SU-DHL-6 (cell line): ENCODE data around the gene NUBPL.

ENCODE experiments used
- H2AFZ ChIP-seq: fragments of 200-600 bp; sonication (generic); 2 replicates; pipeline ENCODE4 v1.6.1; 2014; ENCODE audit warnings: low read depth, mild to moderate bottlenecking, moderate library complexity, mixed read lengths, antibody characterized with exemption, low read length; ENCODE audit not compliant: severe bottlenecking
- H3F3A ChIP-seq: fragments of 200-600 bp; shearing (Covaris generic); 2 replicates; pipeline ENCODE4 v1.6.0; 2016; ENCODE audit warnings: antibody characterized with exemption, mild to moderate bottlenecking; ENCODE audit not compliant: insufficient read depth
- H3K27ac ChIP-seq: fragments of 200-600 bp; sonication (generic); 2 replicates; pipeline ENCODE4 v1.5.1; 2016; ENCODE audit warnings: low read depth, mild to moderate bottlenecking, low read length, moderate library complexity, mixed read lengths
- H3K27me3 ChIP-seq: fragments of 200-600 bp; sonication (generic), shearing (Covaris generic); 2 replicates; pipeline ENCODE4 v1.6.0; 2014; ENCODE audit warnings: mild to moderate bottlenecking, low read length
- H3K36me3 ChIP-seq: fragments of 200-600 bp; sonication (generic); 2 replicates; pipeline ENCODE4 v1.6.1; 2014; ENCODE audit warnings: mild to moderate bottlenecking, low read length, mixed read lengths
- H3K4me2 ChIP-seq: fragments of 300-600, 200-600 bp; shearing (Covaris generic), sonication (generic); 2 replicates; pipeline ENCODE4 v1.6.0; 2014; ENCODE audit warnings: low read length, low read depth, mild to moderate bottlenecking; ENCODE audit not compliant: poor library complexity, severe bottlenecking
- H3K4me3 ChIP-seq: fragments of 200-600 bp; sonication (generic); 2 replicates; pipeline ENCODE4 v1.5.1; 2014; ENCODE audit warnings: antibody characterized with exemption, low read length, mild to moderate bottlenecking, mixed read lengths; ENCODE audit not compliant: insufficient read depth, poor library complexity, severe bottlenecking
- H3K79me2 ChIP-seq: fragments of 200-600 bp; sonication (generic); 2 replicates; pipeline ENCODE4 v1.6.1; 2014; ENCODE audit warnings: mild to moderate bottlenecking, low read length, moderate library complexity; ENCODE audit not compliant: insufficient read depth
- H3K9ac ChIP-seq: fragments of 200-600 bp; sonication (generic); 2 replicates; pipeline ENCODE4 v1.7.0; 2014; ENCODE audit warnings: mild to moderate bottlenecking, low read length
- H3K9me2 ChIP-seq: fragments of 200-600 bp; sonication (generic); replicated peaks from 2 replicates; pipeline ENCODE4 v1.6.1; 2014; ENCODE audit warnings: low read length; ENCODE audit not compliant: insufficient read depth
- H3K9me3 ChIP-seq: fragments of 200-600 bp; sonication (generic); 2 replicates; pipeline ENCODE4 v1.6.1; 2014; ENCODE audit warnings: low read length, mixed read lengths; ENCODE audit not compliant: insufficient read depth
- H4K20me1 ChIP-seq: fragments of 200-600 bp; sonication (generic); 2 replicates; pipeline ENCODE4 v1.6.1; 2014; ENCODE audit warnings: low read depth, mild to moderate bottlenecking, antibody characterized with exemption, low read length, moderate library complexity, mixed read lengths
- EZH2phosphoT487 ChIP-seq: fragments of 200-600 bp; sonication (generic), shearing (Covaris generic); conservative IDR thresholded peaks from 2 replicates; pipeline ENCODE4 v1.6.1; 2018; ENCODE audit warnings: mild to moderate bottlenecking, antibody characterized with exemption, low read length, moderate library complexity, mixed read lengths
- TF ChIP-seq, protein P1 (sequence below): fragments of 200-600 bp; sonication (generic); IDR thresholded peaks from one replicate; pipeline ENCODE4 v1.5.1; 2017; ENCODE audit warnings: antibody characterized with exemption, mild to moderate bottlenecking, low read length, moderate library complexity; ENCODE audit not compliant: insufficient read depth, poor library complexity, severe bottlenecking

The NUBPL gene

DNA sequence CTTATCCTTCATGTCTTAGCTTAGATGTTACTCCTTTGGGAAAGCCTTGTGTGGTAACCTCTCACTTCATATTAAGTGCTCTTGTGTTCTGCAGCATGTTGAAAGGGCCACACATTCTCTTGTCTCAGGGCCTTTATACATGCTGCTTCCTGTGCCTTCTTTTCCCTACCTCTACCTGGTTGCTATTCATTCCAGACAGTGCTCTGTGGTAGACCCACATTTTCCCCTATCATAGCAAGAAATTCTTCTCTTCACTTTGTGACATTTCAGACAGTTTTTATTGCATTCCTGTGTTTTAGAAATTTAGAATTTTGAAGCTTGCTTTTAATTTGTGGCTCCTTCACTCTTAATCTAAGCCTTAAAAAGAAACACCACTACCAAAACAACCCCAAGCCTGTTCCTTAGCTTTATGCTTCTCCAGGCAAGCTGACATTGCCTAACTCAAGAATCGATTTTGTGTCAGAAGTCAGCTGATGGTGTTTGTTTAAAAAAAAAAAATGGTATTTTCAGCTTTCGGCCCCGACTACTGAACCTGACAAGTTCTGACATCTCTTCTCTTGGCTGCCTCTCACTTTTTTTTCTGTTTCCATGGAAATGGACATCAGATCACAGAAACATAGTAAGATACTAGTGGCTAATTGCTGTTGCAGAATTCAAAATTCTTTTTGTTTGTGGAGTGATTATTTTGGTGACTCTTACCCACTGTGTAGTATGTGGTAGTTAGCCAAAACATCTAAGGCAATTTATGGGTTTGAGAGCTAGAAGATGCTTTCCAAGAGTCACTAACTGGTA is 156.3 kb downstream of the NUBPL start:
- Histone ChIP-seq H3K4me2 (no peak overlapping the region), H4K20me1 (no peaks in the 10 kb centered on the region), H3K27ac (no peak overlapping the region), H3K4me3 (no peak overlapping the region), H2AFZ (no peak overlapping the region), H3K36me3 (no peaks in the 10 kb centered on the region), H3K27me3 (no peaks in the 10 kb centered on the region), H3F3A (no peaks in the 10 kb centered on the region), H3K9me2 (no peaks in the 10 kb centered on the region), H3K79me2 (no peaks in the 10 kb centered on the region), H3K9ac (no peak overlapping the region), H3K9me3 (no peaks in the 10 kb centered on the region)
- TF ChIP-seq, protein P1, sequence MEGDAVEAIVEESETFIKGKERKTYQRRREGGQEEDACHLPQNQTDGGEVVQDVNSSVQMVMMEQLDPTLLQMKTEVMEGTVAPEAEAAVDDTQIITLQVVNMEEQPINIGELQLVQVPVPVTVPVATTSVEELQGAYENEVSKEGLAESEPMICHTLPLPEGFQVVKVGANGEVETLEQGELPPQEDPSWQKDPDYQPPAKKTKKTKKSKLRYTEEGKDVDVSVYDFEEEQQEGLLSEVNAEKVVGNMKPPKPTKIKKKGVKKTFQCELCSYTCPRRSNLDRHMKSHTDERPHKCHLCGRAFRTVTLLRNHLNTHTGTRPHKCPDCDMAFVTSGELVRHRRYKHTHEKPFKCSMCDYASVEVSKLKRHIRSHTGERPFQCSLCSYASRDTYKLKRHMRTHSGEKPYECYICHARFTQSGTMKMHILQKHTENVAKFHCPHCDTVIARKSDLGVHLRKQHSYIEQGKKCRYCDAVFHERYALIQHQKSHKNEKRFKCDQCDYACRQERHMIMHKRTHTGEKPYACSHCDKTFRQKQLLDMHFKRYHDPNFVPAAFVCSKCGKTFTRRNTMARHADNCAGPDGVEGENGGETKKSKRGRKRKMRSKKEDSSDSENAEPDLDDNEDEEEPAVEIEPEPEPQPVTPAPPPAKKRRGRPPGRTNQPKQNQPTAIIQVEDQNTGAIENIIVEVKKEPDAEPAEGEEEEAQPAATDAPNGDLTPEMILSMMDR, result no peak
- TF ChIP-seq EZH2phosphoT487, result no peak

DNA sequence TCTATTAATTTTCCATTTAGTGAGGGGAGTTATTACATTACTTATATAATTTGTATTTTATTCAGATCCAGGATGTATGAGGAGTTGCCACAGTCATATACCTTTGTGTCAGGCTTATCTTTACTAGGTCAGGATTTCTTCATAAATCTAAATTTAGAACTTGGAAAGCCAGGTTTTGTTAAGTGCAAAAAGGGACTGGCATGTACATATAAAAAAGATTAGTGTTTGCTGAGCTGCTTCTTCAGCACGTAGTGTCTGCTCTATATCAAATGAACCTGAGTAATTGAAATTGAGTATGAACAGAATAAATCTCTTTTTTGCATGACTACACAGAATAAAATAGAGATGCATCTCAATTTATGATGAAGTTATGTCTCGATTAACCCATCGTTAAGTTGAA is 157.4 kb downstream of the NUBPL start:
- TF ChIP-seq, protein P1, result no peak
- TF ChIP-seq EZH2phosphoT487, result no peak
- no peak overlapping the region for H3K4me2 ChIP-seq
- no peaks in the 10 kb centered on the region for H3K79me2 ChIP-seq
- no peak overlapping the region for H3K27ac ChIP-seq
- no peaks in the 10 kb centered on the region for H3K9me2 ChIP-seq
- H3K9ac ChIP-seq, result no peak overlapping the region
- no peaks in the 10 kb centered on the region for H3K36me3 ChIP-seq
- no peak overlapping the region for H3K4me3 ChIP-seq
- no peaks in the 10 kb centered on the region for H3K9me3 ChIP-seq
- H4K20me1 ChIP-seq, result no peaks in the 10 kb centered on the region
- no peaks in the 10 kb centered on the region for H3K27me3 ChIP-seq
- no peaks in the 10 kb centered on the region for H3F3A ChIP-seq
- H2AFZ ChIP-seq, result no peak overlapping the region

DNA sequence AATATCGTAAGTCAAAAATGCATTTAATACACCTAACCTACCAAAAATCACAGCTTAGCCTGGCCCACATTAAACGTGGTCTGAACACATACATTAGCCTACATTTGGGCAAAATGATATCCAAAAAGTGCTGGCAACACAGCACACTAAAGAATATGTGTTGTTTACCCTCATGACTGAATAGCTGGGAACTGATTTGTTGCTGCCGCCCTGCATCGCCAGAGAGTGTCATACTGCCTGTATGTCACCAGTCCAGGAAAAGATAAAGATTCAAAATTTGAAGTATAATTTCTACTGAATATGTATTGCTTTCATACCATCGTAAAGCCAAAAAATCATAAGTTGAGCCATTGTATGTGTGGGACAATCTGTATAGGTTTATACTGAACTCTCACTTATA is 157.8 kb downstream of the NUBPL start:
- TF ChIP-seq, protein P1, result no peak
- no peak for TF ChIP-seq EZH2phosphoT487
- no peaks in the 10 kb centered on the region for H3F3A ChIP-seq
- H3K79me2 ChIP-seq, result no peaks in the 10 kb centered on the region
- no peak overlapping the region for H2AFZ ChIP-seq
- no peaks in the 10 kb centered on the region for H3K9me2 ChIP-seq
- no peak overlapping the region for H3K4me2 ChIP-seq
- H3K36me3 ChIP-seq, result no peaks in the 10 kb centered on the region
- no peak overlapping the region for H3K4me3 ChIP-seq
- no peak overlapping the region for H3K27ac ChIP-seq
- no peak overlapping the region for H3K9ac ChIP-seq
- H4K20me1 ChIP-seq, result no peaks in the 10 kb centered on the region
- no peaks in the 10 kb centered on the region for H3K9me3 ChIP-seq
- H3K27me3 ChIP-seq, result no peaks in the 10 kb centered on the region
